Measurements from ENCODE around the gene NELL2. TPM values are rescaled to one million over a fixed set of nuclear protein-coding genes. Genes with fewer than 3 reads are reported as not detected.
"Not testable (repeated sequence)": the region's sequence is repeated elsewhere in the genome, so short reads cannot be mapped to it uniquely, and the experiment has no call there.

The NELL2 gene
- 3.0 TPM for total RNA-seq

DNA sequence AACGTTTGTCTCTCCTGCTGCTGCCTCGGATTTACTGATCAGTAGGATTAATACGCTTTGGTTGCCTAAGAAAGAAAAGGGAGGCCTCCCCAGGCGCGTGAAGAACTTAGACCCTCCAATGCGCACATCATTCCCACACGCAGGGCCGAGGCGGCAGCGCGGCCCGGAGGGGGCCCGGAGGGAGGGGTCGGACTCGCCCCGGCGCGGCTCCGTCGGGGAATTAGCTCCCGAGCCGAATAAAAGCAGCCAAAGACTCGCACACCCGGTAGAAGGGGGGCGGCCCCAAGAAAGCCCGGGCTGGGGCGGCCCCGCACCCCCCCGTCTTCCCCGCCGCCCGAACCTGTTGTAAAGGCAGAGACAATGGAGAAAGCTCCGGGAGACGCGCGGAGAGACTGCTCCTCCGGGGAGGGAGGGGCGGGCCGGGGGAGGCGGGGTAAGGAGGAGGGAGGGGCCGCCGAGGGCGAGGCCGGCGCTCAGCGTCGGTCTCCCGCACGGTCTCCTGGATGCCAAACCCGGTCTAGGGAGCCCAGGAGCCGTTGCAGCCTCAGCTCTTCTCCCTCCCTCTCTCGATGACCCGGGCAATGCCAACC lies at the start of gene NELL2:
NELL2 (minus strand) TSS at position 362 of the 590 bp plus-strand sequence. CDS start 446 bp downstream, outside the sequence.
- ATAC-seq: peak; percentile 86

DNA sequence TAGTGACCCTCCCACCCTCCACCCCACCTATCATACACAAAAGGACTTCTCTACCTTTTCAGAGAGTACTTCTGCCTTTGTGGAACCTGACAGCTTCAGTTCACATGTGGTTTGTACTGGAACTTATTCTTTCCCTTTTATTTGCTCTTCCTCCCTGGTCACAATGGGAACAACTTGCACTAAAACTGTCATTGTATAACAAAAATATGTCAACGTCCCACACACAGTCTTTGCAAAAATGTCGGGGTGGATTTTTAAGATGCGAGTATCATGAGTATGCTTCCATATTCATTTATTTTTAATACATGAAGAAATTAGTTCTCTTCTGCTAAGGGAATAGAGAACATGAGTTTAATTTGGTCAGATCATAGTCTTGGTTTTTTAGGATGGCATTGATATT lies 45.6 kb upstream of the NELL2 start:
- no peak for ATAC-seq

DNA sequence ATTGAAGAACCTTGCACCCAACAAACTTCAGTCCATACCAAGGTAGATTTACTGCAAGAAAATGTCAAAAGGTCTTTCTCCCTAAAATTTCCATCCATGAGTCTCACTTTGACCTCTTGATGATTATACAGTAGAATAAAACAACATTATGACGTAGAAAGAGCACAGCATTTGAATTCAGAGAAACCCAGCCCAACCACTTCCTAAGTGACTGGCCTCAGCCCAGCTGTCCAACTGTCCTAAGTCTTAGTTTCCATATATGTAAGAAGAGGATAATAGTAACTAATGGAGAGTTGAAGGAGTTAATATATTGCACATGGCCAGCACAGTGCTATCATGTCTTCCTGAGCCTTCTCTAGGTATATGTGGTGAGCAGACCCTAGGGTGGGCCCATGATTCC lies 41.0 kb upstream of the NELL2 start:
- no peak for ATAC-seq

DNA sequence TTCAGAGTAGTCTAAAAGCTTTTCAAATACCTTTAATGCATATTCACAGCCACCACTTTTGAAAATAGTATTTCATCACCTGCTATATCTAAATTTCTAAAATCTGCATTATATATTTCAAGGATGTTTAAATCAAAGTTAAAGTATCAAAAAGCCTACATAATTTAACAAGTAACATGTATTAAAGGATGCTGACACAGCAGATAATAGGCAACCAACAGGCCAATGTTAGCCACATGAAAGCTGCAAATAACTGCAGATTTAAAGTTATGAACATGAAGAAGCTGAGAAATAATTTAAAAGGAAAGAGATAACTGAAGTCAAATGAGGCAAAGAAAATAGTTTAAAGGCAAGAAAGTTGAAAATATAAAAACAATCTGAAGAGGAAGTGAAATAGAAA lies 39.8 kb upstream of the NELL2 start:
- no peak for ATAC-seq

DNA sequence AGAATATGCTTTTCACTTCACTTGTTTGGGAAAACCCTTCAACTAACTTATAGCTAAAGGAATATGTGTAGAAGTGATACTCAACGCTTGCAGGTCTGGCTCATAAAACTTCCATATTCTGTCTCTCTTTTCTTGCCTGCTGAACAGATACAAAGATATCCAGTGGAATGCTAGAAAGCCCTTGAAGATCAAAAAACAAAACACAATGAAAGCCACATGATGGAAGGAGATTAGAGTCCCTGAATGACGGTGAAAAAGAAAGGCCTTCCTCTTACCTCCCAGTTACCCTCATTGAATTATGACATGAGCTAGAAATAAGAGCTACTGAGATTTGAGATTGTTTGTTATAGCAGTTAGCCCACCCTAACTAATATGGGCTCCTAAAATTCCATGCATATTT lies 28.2 kb upstream of the NELL2 start:
- ATAC-seq: no peak

DNA sequence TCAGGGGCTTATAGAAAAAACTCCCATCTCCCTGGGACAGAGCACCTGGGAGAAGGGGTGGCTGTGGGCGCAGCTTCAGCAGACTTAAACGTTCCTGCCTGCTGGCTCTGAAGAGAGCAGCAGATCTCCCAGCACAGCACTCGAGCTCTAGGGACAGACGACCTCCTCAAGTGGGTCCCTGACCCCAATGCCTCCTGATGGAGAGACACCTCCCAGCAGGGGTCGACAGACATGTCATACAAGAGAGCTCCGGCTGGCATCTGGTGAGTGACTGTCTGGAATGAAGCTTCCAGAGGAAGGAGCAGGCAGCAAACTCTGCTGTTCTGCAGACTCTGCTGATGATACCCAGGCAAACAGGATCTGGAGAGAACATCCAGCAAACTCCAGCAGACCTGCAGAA lies 22.0 kb upstream of the NELL2 start:
- ATAC-seq: not testable (repeated sequence)

DNA sequence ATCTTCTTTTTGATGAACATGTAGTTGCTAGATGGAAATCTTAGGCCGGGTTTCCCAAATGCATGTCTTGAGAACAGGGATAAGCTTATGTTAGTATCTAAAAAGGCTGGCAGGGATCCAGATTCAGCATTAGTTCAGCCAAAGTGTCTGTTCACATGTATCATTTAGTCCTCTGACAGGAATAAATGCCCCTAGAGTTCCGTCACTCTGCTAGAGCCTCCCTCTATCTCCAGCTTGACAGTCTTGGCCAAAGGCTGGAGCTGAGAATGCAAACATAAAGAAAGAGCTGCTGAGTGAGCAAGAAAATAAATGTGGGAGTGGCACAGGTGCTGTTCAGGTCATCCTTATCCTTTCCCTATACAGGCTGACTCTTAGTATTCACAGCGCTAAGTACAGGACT lies 13.8 kb upstream of the NELL2 start:
- no peak for ATAC-seq

DNA sequence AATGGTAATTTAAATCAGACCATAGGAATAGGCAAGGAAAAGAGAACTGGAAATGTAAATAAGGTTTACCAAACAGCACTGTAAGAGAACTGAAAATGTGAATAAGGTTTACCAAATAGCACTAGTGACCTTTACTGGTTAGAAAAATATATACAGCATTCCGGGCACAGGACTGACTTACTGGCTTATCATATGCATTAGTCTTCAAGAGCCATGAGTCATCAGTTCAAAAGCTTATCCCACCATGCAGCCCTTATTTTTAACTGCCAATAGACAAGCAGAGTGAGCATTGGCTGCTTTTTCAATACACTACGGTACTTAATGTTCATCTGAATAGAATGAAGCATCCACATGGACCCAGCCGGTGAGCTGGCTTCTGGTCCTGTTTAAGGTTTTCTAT lies 13.0 kb upstream of the NELL2 start:
- ATAC-seq: no peak

DNA sequence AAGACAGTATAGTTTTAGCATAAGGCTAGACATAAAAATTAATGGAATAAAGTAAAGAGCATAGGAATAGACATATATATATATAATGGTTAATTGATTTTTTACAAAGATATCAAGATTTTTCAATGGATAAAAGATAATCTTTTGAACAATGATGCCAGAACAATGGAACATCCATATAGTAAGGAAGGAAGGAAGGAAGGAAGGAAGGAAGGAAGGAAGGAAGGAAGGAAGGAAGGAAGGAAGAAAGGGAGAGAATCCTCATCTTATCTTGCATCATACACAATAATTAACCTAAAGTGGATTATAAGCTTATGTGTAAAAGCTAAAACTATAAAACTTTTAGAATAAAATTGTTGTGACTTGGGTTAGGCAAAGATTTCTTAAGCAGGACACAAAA lies 9.8 kb upstream of the NELL2 start:
- no peak for ATAC-seq

DNA sequence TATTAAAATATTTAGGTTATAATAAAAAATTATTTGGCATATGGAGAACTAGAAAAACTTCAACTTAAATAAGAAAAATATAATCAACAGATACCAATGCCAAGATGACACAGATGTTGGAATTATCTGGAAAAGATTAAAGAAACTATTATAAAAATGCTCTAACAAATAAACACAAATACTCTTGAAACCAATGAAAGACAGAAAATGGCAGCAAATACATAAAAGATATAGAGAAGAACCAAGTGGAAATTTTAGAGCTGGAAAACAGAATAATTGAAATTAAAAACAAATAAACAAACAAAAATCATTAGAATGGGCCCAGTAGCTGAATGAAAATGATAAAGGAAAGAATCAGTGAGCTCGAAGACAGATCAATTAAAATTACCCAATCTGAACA lies 5.1 kb upstream of the NELL2 start:
- ATAC-seq: no peak

DNA sequence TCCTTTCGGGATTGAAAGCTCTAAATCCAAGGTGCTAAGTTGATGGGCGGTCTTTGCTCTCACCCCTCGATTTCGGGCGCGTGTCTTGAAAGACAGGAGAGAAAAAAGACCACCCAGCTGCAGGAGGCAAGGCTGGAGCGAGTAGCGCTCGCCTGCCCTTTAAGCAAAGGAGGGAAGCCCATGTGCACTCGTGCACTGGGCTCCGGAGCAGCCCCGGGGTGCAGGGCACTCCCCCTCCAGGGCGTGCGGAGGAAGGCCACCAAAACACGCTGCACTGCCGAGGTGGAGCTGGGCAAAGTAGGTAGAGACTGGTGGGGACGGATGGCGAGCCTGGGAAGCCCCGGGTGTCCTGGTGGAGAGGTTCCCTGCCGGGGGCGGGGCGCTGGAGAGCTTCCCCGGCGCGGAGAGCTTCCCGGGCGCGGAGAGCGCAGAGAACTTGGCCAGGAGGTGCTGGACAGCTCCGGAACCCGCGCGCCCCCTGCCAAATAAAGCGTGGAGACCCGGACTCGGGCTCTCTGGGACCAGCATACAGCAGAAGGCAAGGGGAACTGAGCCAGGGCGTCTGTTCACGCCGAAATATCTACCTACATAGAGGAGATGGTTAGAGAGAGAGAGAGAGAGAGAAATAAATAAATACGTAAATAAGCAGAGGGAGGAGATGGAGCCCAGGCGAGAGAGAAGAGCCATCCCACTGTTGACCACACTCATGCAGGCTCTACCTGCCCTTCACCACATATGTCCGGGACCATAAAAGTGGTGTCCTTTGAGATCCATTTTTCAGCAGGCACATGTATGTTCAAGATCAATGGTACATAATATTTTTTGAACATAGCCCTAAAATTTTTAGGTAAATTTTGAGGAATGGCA lies 662 bp upstream of the NELL2 start:
- peak; percentile 55 for ATAC-seq

DNA sequence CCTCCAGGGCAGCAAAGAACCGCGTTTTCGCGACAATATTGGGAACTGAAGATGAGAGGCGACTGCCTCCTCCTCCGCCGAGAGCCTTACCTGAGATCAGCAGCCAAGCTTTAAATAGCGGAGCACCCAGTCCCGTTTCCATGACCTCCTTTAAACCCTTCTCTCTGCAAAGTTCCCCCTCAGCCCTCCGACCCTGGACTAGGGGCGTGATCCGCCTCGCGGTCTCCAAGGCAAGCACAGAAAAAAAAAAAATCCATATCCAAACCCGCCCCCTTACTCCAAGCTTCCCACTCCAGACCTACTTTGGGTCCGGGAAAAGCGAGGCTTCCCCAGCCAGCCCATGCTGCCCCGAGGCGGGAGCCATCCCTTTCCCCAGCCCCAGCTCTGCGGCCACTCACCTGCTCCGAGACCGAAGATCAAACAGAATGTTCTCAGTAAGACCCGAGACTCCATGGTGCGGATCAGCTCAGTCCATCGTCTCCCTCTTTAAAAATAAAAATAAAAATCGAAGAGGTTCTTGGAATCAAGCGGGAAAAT lies 630 bp downstream of the NELL2 start:
- ATAC-seq: no peak

DNA sequence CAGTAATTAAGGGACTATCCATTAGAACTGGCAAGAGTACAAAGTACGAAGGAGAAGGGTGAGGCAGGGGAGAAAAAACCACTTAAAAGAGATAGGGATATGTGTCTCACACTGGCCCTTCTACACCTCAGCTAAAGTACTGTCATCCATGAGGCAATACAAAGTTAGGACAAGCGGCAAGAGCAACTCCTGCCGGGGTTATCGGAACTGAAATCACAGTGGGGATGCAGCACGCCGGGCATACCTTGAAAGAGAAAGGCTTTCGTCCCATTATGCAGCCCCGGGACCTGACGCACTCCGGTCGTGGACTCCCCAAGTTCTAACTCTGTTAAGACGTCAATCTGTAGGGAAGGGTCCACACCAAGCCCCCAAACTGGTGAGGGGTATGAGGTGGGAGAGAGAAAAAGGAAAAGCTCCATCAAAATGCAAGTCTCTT lies 1.1 kb downstream of the NELL2 start:
- ATAC-seq: peak; percentile 11

DNA sequence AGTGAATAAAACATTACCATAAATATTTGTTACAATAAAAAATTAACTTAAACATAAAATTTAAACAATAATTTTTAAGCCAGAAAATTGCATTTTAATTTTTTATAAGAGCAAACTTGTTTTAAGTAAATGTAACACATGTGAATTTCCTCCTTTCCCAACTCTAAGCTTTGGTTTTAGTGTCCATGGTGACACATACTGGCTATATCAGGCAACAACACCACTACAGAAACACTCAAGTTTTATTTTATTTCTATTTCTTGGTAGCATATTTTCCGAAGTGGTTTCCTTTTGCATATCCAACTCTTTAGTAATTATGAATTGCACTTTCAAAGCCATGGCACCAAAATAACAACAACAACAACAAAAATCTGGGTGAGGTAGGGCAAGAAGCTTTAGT lies 2.2 kb downstream of the NELL2 start:
- peak; percentile 40 for ATAC-seq

DNA sequence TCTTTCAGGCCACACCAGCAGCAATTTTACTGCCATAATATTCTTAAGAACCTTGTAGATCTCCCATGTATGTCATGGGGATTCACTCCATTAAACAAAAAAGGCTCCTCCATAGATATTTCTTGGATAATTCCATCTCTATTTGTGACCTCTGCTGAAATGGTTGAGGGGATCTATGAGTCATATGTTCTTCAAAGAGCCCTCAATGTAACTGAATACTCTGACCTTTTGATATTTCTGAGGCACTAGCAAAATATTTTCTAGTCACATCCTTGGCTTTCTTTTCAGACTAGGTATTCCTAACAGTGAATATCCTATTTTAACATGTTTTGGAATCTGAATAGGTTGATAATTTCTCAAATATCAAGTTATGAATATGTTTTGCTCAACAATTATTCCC lies 6.6 kb downstream of the NELL2 start:
- ATAC-seq: no peak

DNA sequence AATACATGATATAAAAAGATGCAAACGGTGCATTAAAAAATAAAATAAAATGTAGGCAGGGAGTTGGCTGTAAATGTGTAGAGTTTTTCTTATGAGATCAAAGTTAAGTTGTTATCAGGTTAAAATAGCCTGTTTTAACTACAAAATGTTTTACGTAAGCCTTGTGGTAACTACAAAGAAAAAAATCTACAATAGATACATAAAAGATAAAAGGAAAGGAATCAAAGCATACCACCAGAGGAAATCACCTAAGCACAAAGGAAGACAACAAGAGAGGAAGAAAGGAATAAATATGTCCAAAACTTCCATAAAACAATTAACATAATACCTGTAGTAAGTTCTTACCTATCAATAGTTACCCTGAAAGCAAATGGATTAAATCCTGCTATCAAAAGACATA lies 12.2 kb downstream of the NELL2 start:
- ATAC-seq: no peak

DNA sequence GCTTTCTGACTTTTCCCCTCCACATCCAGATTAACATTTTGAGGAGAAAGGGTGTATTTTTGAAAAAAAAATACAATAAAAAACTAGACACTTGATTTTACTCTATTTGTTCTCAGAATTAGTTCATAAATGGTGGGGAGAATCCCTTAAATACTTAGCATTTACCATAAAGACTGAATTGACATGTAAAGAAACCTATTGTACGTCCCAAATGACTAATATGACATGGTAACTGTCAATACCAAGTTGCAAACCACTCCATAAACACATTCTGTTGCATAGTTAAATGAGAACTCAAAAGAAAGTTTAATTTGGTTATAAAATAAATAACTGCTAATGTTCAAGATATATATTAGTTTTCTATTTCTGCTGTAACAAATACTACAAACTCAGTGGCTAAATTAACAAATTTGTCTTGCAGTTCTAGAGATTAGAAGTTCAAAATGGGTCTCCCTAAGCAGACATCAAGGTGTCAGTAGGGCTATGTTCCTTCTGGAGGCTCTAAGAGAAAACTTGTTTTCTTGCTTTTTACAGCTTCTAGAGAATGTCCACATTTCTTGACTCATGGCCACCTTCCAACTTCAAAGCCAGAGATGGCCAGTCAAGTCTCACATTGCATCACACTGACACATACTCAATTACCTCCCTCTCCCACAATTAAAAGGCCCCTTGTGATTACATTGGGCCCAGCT lies 16.0 kb downstream of the NELL2 start:
- no peak for ATAC-seq

DNA sequence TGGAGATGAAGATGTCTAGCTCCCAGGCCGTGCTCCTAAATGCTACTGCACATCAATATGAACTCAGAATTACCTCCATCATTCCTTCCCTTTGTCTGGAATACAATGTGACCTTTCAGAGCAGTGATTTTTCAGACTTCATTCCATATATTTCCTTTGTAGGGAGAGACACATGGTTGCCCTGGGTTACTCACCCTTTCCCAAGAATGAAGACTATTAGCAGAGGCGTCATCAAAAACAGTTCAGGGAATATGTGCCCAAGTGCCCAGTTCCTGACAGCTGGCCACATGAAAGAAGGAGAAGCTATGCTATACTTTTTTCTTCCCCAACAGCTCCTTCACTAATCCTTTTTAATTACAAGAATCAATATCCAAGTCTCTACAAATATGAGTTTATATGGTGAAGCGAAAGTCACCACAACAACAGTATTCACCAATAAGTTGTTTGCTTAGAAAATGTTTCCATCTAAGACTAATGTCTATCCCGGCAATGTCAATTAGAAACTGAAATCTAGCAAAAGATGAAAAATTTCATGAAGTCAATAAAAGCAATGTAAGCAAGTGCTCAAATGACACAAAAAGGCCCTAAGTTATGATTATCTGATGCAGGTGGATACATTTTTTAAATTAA lies 17.8 kb downstream of the NELL2 start:
- no peak for ATAC-seq

DNA sequence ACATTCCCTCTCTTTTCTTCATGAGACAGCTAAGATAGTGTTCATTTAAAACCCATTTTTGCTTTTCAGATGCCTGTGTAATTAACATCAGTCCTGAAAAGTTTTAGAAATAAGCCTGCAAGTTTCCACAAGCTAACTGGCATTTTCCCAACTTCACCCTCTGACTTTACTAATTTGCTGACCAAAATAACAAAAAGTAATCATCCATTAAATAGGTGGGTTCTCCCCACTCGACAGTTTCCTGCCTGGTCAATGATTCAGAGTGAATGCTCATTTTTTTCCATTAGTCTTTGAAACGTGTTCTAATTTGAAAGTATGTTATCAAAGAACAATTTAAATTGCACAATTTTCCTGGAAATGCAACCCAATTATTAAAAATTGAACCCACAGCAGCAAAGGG lies 23.6 kb downstream of the NELL2 start:
- ATAC-seq: no peak

DNA sequence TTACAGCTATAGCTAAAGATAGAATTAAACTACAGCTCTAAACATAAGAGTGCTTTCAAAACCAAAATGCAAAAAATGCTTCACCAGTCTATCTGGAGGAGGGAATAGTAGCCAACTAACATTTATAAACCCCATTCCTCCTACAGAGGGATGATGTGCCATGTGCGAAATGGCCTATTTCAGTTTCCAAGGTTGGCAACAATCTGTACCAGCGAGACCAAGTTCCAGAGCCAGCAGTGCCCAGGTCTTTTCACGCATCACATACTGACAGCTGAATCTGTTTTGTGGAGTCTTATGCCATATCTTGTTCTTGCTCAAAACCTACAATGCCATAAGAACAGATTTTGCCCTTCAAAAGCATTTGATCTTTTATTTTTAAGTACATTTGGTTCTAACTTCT lies 24.5 kb downstream of the NELL2 start:
- no peak for ATAC-seq

DNA sequence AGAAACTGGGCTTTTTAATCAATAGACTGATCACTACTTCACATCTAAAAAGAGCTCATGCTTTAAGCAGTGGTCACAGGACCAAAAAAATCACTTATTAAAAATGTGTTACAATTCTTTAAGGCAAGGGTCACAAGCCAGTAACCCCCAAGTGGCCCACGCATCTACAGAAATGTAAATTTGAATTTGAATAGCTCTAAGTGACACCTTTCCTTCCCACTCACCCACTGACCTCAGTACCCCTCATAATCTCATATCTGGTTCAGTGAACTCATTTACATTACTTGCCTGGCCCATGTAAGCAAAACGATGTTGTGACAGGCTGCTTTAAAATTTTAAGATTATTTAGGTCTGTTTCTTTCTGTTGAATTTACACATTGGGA lies 27.4 kb downstream of the NELL2 start:
- ATAC-seq: no peak

DNA sequence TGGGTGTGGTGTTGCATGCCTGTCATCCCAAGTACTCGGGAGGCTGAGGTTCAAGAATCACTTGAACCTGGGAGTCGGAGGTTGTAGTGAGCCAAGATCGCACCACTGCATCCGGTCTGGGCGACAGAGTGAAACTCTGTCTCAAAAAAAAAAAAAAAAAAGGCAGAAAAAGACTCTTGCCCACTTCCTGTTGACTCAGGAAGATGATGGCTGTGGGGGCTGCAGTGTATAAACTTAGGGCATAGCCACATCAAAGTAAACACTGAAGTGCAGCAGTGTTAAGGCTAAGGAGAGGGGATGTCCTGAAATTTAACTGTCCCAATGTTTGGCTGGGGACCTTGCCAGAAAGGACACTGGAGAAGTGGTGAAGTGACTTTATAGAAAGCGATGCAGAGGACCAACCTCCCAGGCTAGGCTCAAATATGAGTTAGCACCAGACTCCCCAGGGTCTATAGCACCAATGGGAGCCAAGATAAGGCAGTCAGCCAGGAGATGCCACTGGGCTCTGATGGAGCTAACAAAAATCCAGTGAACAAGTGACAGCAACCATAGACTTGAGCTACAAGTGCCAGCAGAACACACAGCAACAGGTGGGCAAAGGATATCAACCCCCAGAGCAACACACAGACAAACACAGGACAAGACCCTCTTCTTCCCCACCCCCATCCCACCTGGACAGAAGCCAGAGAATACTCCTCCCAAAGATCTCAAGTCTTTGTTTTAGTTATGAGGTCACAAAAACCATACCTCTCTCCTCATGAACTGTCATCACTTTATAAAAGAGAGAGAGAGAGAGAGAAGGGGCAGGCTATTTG lies 28.0 kb downstream of the NELL2 start:
- peak; percentile 54 for ATAC-seq

Data from esophagus mucosa (tissue), 1 donor.